ENCODE data around the gene PIGA. TPM values are rescaled to one million over a fixed set of nuclear protein-coding genes. Genes with fewer than 3 reads are reported as not detected.

Gene PIGA
- polyA plus RNA-seq, 4 donors = 13.4 to 22.8 (median 16.9) TPM

Other genes with a start within 250 kb of the PIGA start
- gene ASB9, start 65.4 kb downstream of the PIGA start, polyA plus RNA-seq (ENCODE audit: insufficient read length in 4 of 4) = 10 to 100 TPM; 11.2 to 14.5 (median 13.1) TPM
- gene ASB11, start 19.9 kb downstream of the PIGA start, polyA plus RNA-seq (ENCODE audit: insufficient read length in 4 of 4) = under 1 TPM in 1 of 4 donors, not detected in 3; 0.08 TPM
- gene VEGFD, start 48.9 kb upstream of the PIGA start, polyA plus RNA-seq (ENCODE audit: insufficient read length in 4 of 4) = under 1 TPM; 0.39 to 0.85 (median 0.61) TPM
- 1 to 10 TPM; 3.3 to 5.6 (median 4.5) TPM for gene PIR, start 157.8 kb upstream of the PIGA start, polyA plus RNA-seq (ENCODE audit: insufficient read length in 4 of 4)
- under 1 TPM; 0.29 to 0.45 (median 0.37) TPM for gene BMX, start 165.3 kb upstream of the PIGA start, polyA plus RNA-seq (ENCODE audit: insufficient read length in 4 of 4)